GM18870 (cell line): ENCODE data around the gene FERMT3.
A peak's percentile ranks its signal among the peaks of the same experiment; 100 is the strongest.
"Not testable (repeated sequence)": the region's sequence is repeated elsewhere in the genome, so short reads cannot be mapped to it uniquely, and the experiment has no call there.

Experiments used
- ATAC-seq: cut with Tn5 transposase; IDR thresholded peaks from one replicate; pipeline ENCODE4 v1.9.1; 2021; ENCODE audit warnings: moderate library complexity; ENCODE audit not compliant: unreplicated experiment

FERMT3 gene

DNA sequence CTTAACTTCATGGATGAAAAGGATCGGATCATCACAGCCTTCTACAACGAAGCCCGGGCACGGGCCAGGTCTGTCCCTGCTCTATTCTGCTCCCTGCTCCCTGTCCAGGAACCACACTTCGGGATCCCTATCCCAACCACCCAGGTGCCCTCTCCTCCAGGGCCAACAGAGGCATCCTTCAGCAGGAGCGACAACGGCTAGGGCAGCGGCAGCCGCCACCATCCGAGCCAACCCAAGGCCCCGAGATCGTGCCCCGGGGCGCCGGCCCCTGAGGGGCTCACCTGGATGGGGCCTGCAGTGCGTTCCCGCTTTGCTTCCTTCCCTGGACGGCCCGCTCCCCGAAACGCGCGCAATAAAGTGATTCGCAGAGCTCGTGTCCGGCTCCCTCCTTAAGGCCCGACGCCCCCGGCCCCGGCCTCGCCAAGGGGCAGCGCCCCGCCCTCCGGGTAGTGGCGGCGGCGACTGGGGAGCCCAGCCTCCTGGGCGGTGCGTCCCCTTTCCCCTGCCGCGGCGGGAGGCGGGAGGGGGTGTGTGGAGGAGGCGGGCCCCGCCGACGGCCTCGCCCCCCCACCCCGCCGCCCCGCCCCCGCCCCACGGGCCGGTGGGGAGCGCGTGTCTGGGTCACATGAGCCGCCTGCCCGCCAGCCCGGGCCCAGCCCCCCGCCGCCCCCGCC is 27.5 kb downstream of the FERMT3 start, which contains the start of gene VEGFB:
TSS of gene VEGFB (plus strand) at position 672 of the 674 bp plus-strand sequence. CDS start 250 bp downstream, outside the sequence.
- ATAC-seq = no peak

DNA sequence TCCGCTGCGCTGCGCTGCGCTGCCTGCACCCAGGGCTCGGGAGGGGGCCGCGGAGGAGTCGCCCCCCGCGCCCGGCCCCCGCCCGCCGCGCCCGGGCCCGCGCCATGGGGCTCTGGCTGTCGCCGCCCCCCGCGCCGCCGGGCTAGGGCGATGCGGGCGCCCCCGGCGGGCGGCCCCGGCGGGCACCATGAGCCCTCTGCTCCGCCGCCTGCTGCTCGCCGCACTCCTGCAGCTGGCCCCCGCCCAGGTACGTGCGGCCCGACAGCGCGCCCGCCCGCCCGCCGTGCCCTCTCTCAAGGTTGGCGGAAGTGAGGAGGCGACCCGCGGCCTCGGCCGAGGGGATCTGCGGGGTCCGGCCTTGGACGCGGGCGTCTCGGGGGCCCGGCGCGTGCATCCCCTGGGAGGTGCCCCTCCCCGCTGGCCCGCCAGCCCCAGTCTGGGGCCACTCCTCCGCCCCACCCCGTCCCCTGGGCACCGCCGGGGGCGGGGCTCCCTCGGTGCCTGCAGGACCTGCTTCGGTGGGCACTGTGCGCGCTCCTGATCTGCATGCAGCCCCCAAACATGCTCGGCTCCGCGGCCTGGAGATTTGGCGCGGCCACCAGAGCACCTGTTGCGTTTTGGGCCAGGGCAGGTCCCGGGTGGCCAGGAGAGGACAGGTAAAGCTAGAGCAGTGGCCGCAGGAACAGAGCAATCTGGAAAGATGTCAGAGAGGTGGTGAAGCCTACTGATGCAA is 28.3 kb downstream of the FERMT3 start:
- ATAC-seq = no peak

DNA sequence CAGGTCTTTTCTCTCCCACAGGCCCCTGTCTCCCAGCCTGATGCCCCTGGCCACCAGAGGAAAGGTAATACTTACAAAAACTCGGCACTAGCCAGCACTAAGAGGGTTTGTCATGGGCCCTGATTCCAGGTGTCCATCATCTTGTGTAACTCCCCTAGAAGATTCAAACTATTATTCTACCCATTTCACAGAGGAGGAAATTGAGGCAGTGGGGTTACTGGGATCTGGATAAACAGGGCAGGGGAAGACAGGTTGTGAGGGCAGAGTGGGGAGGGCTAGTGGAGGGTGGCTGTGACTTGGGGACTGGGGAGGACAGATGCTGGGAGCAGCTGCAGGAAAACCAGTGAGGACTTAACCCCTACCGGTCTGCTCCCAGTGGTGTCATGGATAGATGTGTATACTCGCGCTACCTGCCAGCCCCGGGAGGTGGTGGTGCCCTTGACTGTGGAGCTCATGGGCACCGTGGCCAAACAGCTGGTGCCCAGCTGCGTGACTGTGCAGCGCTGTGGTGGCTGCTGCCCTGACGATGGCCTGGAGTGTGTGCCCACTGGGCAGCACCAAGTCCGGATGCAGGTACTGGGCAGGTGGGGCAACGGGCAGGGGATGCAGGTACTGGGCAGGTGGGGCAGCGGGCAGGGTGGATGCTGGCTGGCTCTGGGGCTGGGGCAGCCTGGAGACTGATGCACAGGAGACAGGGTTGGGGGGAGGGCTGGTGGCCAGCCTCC is 29.1 kb downstream of the FERMT3 start:
- ATAC-seq = no peak

DNA sequence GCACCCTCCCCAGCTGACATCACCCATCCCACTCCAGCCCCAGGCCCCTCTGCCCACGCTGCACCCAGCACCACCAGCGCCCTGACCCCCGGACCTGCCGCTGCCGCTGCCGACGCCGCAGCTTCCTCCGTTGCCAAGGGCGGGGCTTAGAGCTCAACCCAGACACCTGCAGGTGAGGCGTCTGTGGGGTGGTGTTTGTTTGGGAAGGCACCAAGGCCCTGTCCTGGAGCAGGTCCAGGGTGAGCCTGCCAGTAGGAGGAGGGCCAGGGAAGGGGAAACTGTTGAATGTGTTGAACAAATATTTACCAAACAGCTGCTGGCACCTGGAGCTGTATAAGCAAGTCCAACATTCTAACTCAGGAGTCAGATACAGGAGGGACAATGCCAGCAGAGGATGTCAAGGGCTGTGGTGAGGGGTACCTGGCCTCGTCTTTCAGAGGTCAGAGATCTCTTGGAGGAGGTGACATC is 31.0 kb downstream of the FERMT3 start:
- ATAC-seq = no peak

GRCh38 chr11:64238076-64238475 is 31.6 kb downstream of the FERMT3 start:
- ATAC-seq = no peak

DNA sequence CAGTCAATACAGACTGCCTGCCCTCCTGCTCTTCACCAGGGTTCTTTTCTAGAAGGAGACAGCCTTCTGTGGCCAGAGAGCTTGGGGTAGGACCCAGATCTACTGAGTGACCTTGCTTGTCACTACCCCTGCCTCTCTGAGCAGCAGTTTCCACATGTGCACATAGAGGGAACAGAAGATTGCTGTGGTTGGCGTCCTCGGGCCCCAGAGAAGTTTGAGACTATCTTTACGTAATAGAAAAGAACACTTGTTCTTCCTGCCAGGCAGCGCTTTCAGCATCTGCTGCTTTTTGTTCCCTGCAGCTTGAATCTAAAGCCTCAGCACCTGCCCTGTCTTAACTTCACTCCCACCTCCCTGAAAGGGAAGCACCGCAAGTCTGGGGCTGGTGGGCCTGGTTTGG is 32.5 kb downstream of the FERMT3 start:
- ATAC-seq = no peak

- ATAC-seq = no peak
Measured at GRCh38 chr11:64239662-64240434, 33.3 kb downstream of the FERMT3 start.

DNA sequence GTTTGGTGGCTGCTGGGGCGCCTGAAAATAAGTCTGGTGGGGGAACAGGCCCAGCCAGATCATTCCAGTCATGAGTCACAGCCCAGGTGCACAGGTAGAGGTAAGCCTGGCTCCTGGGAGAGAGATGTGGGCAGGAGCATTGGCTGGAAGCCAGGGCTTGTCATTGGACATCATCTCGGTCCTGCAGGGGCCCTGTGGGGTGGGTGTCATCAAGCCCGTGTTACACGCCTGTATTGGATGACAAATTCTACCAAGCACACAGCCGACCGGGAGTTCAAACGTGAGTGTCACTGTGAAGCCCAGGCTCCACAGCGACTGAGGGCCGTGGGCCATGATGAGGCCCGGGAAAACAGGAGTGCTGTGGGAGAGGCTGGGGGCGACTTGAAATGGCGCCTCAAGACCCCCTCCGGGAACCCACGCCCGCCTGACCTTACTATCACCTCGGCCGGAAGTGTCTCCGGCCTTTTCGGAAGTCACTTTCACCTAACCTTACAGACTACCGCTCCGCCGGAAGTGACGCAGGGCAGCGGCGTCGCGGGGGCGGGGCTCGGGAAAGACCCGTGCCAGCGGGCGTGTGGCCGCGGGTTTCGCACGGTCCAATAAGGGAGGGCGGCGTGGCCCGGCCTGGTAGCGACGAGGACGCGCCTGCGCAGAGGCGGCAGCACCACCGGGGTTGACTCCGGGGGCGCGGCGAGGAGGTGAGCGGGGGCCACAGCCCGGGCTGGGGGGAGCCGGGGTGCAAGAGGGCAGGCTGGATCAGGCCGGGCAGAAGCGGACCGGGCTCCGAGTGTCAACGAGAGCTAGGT is 34.1 kb downstream of the FERMT3 start, which contains the start of gene FKBP2:
TSS of gene FKBP2 (plus strand) at position 661 of the 806 bp plus-strand sequence. CDS start 1,293 bp downstream, outside the sequence.
- peak; percentile 43 for ATAC-seq

- no peak for ATAC-seq
Measured at GRCh38 chr11:64241241-64241490, 34.6 kb downstream of the FERMT3 start.

- peak; percentile 62 for ATAC-seq
Measured at GRCh38 chr11:64241491-64242374, 35.2 kb downstream of the FERMT3 start.

DNA sequence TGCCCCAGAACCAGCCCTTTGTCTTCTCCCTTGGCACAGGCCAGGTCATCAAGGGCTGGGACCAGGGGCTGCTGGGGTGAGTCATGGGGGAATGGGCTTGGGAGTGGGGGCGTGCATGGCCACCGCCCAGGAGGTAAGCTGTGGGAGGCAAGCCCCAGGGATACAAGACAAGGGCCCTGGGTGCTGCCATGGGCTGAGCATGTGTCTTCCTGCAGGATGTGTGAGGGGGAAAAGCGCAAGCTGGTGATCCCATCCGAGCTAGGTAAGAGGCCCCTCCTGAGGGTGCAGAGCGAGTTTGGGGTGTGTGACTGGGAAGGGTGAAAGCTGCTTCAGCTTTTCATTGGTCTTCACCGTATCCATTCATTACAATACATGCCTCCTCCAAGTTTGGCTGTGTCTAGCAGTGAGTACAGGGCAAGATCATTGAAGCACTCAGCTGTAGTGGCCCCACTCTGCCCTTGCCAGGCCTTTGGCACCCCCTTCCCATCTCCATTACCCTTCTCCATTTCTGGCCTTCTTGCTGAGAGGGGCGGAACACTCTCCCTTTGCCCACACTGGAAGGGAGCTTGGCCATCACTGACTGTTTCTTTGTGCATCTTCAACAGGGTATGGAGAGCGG is 36.8 kb downstream of the FERMT3 start:
- ATAC-seq = no peak

DNA sequence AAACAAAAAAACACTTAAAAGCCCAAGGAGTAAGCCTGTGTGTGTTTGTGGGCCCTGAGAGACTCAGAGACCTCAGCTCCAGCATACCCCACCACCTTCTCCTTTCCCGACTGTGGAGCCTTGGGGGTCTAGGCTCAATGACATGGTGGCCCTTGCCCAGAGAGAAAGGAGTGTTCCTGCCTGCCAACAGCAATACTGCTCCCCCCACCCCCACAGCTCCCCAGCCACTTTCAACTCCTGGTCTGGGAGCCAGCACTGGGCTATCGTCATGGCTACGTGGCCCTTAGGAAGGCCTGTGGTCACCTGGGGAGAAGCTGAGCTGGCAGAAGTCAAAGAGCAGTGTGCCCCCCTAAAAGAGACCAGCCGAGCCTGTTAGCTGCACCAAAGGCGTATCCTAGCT is 37.6 kb downstream of the FERMT3 start:
- no peak for ATAC-seq

- ATAC-seq = no peak
Measured at GRCh38 chr11:64244966-64245365, 38.4 kb downstream of the FERMT3 start.

DNA sequence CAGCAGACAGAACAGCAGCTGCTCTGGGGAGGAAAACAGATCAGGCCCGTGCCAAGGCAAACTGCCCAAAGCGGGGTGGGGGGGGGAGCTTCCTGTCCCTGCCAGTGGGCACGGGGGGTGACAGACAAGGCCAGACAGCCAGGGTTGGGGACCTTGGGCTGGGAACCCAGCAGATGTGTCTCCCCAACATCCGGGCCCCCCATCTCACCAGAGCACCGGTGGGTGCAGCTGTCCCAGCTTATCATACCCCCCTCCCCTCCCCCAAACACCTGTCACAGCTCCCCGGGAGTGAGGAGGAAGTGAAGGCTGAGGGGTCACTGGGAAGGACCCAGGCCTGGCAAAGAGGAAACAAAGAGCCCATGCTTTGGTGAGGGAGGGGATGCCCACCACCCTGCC is 38.9 kb downstream of the FERMT3 start:
- ATAC-seq = no peak

GRCh38 chr11:64245797-64246620 is 39.5 kb downstream of the FERMT3 start:
- no peak for ATAC-seq

DNA sequence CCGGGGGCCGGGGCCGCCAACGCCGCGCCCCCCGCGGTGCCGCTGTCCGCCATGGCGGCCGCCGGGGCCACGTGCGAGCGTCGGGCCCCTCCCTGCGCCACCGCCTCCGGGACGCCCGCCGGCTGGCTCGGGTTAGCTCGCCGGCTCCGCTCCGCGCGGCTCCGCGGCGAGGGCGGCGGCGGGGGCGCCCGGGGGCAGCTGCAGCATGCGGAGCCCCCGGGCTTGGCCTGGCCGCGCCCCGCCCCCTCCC is 40.0 kb downstream of the FERMT3 start:
- ATAC-seq = not testable (repeated sequence)

- ATAC-seq = no peak
Measured at GRCh38 chr11:64246871-64247728, 40.6 kb downstream of the FERMT3 start, which contains the start of gene PPP1R14B. TSS of gene PPP1R14B (minus strand) at chr11:64246943. CDS start at chr11:64246673, 270 bp downstream.
